BJ (cell line): ENCODE data around the gene NARS2. TPM values are rescaled to one million over a fixed set of nuclear protein-coding genes. Genes with fewer than 3 reads are reported as not detected.

Experiments
- CTCF ChIA-PET: fragments of 350-600 bp; formaldehyde crosslinking; extraction: SDS; loops from one replicate; lab custom pipeline; 2021; ENCODE audit warnings: antibody characterized with exemption, inconsistent platforms; lab: Yijun Ruan, JAX
- POLR2A ChIA-PET: fragments of 300-600 bp; sonication (Branson Sonifier 250); formaldehyde crosslinking; extraction: SDS; loops from one replicate; lab custom pipeline; 2021; ENCODE audit warnings: antibody characterized with exemption; lab: Charles Lee
- DNase-seq: peaks from one replicate; pipeline ENCODE4 v3.0.0-alpha.2; 2011; ENCODE audit warnings: low read depth
- H3K27me3 ChIP-seq: 2 replicates; pipeline ENCODE4 v1.6.0; 2011; ENCODE audit warnings: low read length; ENCODE audit not compliant: control insufficient read depth, insufficient read depth
- H3K36me3 ChIP-seq: 2 replicates; pipeline ENCODE4 v1.5.1; 2011; ENCODE audit warnings: low read length; ENCODE audit not compliant: control insufficient read depth, insufficient read depth
- H3K4me3 ChIP-seq: 2 replicates; pipeline ENCODE4 v1.5.1; 2011; ENCODE audit warnings: low read depth, mild to moderate bottlenecking, control low read depth, low read length
- polyA plus RNA-seq: library from polyadenylated mRNA; depleted of rRNA; stranded (reverse); fragments of >200 nt; gene quantifications from 2 replicates; pipeline ENCODE4 v1.2.3, GENCODE V29; 2011
- TF ChIP-seq, protein P1 (sequence below): IDR thresholded peaks from 2 replicates; pipeline ENCODE4 v1.5.1; 2011; ENCODE audit warnings: low read depth, mild to moderate bottlenecking, control low read depth, inconsistent platforms, low read length, moderate library complexity; ENCODE audit not compliant: insufficient read depth

Gene NARS2
- polyA plus RNA-seq, 1 experiment = 5.9 TPM

DNA sequence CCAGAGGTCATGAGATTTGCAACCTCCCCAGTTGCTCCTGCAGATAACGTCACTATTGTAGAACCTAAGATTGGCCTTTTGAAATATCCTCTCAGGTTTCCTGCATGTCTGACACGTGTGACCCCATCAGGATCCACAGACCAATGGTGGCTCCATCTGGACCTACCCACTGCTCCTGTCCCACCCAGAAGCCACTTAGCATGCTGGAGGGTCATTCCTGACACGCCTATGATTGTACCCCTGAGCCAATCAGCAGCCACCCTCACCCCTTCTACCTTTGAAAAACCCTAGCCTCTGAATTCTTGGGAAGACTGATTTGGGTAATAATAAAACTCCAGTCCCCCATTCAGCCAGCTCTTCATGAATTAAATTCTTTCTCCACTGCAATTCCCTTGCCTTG, 20.1 kb upstream of the NARS2 start:
- Histone ChIP-seq H3K27me3 (no peaks in the 10 kb centered on the region), H3K4me3 (no peak overlapping the region), H3K36me3 (no peaks in the 10 kb centered on the region)
- no peak for DNase-seq
- TF ChIP-seq, protein P1, sequence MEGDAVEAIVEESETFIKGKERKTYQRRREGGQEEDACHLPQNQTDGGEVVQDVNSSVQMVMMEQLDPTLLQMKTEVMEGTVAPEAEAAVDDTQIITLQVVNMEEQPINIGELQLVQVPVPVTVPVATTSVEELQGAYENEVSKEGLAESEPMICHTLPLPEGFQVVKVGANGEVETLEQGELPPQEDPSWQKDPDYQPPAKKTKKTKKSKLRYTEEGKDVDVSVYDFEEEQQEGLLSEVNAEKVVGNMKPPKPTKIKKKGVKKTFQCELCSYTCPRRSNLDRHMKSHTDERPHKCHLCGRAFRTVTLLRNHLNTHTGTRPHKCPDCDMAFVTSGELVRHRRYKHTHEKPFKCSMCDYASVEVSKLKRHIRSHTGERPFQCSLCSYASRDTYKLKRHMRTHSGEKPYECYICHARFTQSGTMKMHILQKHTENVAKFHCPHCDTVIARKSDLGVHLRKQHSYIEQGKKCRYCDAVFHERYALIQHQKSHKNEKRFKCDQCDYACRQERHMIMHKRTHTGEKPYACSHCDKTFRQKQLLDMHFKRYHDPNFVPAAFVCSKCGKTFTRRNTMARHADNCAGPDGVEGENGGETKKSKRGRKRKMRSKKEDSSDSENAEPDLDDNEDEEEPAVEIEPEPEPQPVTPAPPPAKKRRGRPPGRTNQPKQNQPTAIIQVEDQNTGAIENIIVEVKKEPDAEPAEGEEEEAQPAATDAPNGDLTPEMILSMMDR = no peak
- POLR2A ChIA-PET = no interaction called here
- CTCF ChIA-PET = interaction anchor here (0.9 to 1.0 kb wide), 2 partner anchors 11 to 51 kb away, joined by 3 read pairs; no protein-coding TSS in a partner anchor

DNA sequence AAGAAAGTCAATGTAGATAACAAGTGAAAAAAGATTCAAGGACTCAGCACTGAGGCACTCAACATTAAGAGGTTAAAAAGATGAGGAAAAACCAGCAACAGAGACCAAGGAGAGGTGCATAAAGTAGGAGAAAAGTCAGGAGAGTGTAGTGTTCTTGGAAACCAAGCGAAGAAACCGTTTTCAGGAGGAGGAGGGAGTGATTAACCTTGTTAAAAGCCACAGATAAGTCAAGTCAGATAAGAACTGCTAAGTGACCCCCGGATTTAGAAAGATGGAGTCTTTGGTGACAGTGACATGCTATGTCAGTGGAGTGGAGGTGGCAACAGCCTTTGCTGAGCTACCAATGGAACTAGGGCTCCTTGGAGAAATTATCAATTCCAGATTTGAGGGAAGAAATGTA, 13.9 kb upstream of the NARS2 start:
- TF ChIP-seq, protein P1 = no peak
- H3K27me3 ChIP-seq = no peaks in the 10 kb centered on the region
- no peak for DNase-seq
- ChIA-PET CTCF (interaction anchor here (0.7 kb wide), 1 partner anchor 903 kb away, joined by 3 read pairs; no protein-coding TSS in a partner anchor), POLR2A (no interaction called here)
- no peaks in the 10 kb centered on the region for H3K36me3 ChIP-seq
- no peak overlapping the region for H3K4me3 ChIP-seq

DNA sequence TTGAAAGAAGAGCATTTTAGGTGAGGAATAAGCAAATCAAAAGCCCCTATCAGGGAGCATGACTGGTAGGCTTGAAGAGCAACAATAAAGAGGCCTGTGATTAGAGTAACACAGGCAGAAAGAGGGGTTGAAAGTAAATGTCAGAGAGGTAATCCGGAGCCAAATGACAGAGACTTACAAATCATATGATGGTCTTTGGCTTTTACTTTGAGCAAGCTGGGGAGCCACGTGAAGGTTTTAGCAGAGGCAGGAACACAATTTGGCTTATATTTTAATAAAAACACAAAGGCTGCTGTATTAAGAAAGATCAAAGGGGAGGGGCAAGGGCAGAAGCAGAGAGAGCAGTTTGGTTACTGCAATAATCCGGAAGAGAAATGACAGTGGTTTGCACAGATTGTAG, 12.8 kb upstream of the NARS2 start:
- Histone ChIP-seq H3K36me3 (no peaks in the 10 kb centered on the region), H3K27me3 (no peaks in the 10 kb centered on the region), H3K4me3 (no peak overlapping the region)
- POLR2A ChIA-PET = no interaction called here
- DNase-seq = no peak
- TF ChIP-seq, protein P1 = no peak
- CTCF ChIA-PET = interaction anchor here (1.2 to 2.2 kb wide), 3 partner anchors 12 to 172 kb away, joined by 3 to 6 read pairs (median 5); partner anchors contain the start of gene NARS2

DNA sequence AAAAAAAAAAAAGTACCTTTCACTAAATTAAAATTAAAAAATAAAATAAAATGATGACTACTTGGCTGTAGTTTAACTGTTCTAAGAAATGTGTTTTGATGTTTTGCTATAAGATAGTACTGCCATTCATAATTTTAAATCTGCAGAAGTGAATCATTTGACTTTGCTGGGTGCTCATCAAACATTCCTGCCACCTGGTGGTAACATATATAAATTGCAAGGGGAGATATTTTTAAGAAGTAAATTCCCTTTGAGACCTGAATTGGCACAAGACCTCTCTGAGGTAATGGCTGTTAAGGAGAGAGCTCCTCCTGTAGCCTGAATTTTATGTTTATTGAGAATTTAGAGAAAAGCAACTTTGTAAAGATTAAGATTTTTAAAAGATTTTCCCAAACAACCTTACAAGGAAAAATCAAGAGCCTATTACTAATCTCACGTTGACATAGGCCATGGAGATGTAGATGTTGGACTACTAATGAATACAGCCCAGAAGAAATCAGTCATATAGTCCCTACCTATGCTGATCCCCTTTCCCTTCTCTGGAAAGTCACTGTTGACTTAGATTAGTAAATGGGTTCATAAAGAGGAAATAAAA, 11.9 kb upstream of the NARS2 start:
- CTCF ChIA-PET = interaction anchor here (1.1 to 2.2 kb wide), 4 partner anchors 11 to 171 kb away, joined by 3 to 6 read pairs (median 4); partner anchors contain the start of gene NARS2
- POLR2A ChIA-PET = no interaction called here
- Histone ChIP-seq H3K27me3 (no peaks in the 10 kb centered on the region), H3K36me3 (no peaks in the 10 kb centered on the region), H3K4me3 (no peak overlapping the region)
- TF ChIP-seq, protein P1 = peak; percentile 48
- no peak for DNase-seq

DNA sequence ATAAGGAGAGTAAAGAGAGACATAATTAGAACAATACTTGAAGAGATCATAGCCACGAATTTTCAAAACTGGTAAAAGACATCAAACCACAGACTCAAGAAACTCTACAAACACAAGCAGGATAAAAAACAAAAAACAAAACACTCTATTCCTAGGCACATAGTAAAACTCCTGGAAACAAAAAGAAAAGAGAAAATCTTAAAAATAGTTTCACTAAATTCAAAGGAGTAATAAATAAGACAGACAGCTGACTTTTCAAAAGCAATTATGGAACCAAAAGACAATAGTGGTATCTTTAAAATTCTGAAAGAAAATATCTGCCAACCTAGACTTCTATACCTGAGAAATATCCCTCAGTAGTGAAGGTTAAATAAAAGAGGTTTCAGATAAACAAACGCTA, 9.2 kb upstream of the NARS2 start:
- CTCF ChIA-PET = interaction anchor here (0.6 kb wide), 1 partner anchor 498 kb away, joined by 3 read pairs; no protein-coding TSS in a partner anchor
- TF ChIP-seq, protein P1 = no peak

More for the DNA sequence above, 9.2 kb upstream of the NARS2 start:
- no peaks in the 10 kb centered on the region for H3K36me3 ChIP-seq
- H3K27me3 ChIP-seq = no peaks in the 10 kb centered on the region
- POLR2A ChIA-PET = no interaction called here
- no peak for DNase-seq
- H3K4me3 ChIP-seq = no peak overlapping the region
